Measurements from ENCODE around the gene SLFN11. TPM values are rescaled to one million over a fixed set of nuclear protein-coding genes. Genes with fewer than 3 reads are reported as not detected.
"Not testable (repeated sequence)": the region's sequence is repeated elsewhere in the genome, so short reads cannot be mapped to it uniquely, and the experiment has no call there.

Gene SLFN11
- total RNA-seq, 4 donors from 2014 or later: 3.6 to 73.4 (median 5.6) TPM

DNA sequence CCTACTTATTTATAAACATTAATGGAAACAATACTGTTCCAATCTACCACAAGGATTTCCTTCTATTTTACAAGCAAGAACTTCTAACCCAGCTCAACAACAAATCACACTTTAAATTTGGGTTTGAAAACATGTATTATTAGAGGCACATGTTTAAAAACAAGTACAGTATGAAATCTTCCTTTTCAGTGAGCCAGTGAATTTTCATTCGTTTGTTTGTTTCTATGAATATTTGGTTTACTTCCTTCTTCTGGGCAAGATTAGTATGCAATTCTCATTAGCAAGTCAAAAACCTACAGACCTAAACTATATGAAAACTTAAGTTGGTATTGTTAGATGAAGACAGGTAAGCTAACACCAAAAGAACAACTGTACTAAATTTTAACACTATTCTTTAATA, 33.1 kb upstream of the SLFN11 start:
- Histone ChIP-seq H3K27me3 (no peaks in the 10 kb centered on the region), H3K36me3 (peaks cover 0 to 7% (median 0%) of the 10 kb centered on the region in 3 donors), H3K27ac (no peak overlapping the region), H3K4me3 (no peak overlapping the region), H3K9me3 (no peaks in the 10 kb centered on the region), H3K4me1 (no peaks in the 10 kb centered on the region)
- TF ChIP-seq POLR2A (IDR thresholded peaks at IDR 0.05): no peak
- no peak for TF ChIP-seq CTCF (IDR thresholded peaks at IDR 0.05)
- DNase-seq: no peak

DNA sequence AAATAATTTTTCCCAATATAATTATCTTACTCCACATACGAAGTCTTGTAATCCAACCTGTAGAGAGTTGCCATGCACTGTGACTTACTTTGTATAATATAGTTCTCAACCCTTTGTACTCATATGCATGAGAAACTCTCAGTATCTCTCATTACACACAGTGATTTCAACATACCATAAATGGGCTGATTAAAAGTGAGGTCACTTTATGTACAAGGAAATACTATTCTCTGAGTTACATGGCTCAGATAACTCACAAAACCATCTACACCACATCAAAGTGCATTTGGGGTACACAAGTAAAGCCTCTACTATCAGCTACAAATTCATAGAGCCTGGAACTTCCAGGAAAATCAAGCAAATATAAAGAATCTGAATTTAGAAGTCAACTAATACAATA, 30.9 kb upstream of the SLFN11 start:
- Histone ChIP-seq H3K4me1 (no peaks in the 10 kb centered on the region), H3K9me3 (no peaks in the 10 kb centered on the region), H3K4me3 (no peak overlapping the region), H3K27me3 (no peaks in the 10 kb centered on the region), H3K27ac (no peak overlapping the region), H3K36me3 (no peaks in the 10 kb centered on the region)
- no peak for DNase-seq
- TF ChIP-seq POLR2A (IDR thresholded peaks at IDR 0.05) (no peak), CTCF (IDR thresholded peaks at IDR 0.05) (no peak)

- H3K9me3 ChIP-seq, H3K4me3 ChIP-seq, H3K4me1 ChIP-seq, H3K27ac ChIP-seq, H3K27me3 ChIP-seq, DNase-seq, H3K36me3 ChIP-seq: not testable (repeated sequence)
Measured at GRCh38 chr17:35393783-35394182, 20.4 kb upstream of the SLFN11 start.

- no peaks in the 10 kb centered on the region for H3K9me3 ChIP-seq
- H3K27ac ChIP-seq: no peak overlapping the region
- no peak for TF ChIP-seq POLR2A (IDR thresholded peaks at IDR 0.05)
- TF ChIP-seq CTCF (IDR thresholded peaks at IDR 0.05): no peak
- DNase-seq: no peak
- no peaks in the 10 kb centered on the region for H3K27me3 ChIP-seq
- H3K4me3 ChIP-seq: no peak overlapping the region
- H3K36me3 ChIP-seq: no peaks in the 10 kb centered on the region
- H3K4me1 ChIP-seq: no peaks in the 10 kb centered on the region
Measured at GRCh38 chr17:35390663-35391062, 17.2 kb upstream of the SLFN11 start.

DNA sequence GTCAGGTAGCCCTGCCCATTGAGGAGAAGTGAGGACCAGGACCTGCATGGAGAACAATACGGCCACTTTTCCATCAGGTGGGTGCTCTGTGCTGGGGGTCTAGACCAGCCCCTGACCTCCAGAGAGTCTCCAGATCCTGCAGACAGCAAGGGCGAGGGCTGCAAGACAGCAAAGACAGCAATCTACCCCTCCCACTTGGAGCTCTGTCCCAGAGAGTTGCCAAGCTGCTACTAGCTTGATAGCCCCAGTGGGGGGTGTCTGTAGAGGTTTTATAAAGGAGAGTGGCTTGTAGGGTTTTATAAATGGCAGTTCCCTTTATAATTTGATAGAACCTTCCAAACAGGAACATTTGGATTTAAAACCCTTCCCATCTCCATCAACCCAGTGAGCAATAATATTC, 16.7 kb upstream of the SLFN11 start:
- H3K27me3 ChIP-seq: no peaks in the 10 kb centered on the region
- H3K36me3 ChIP-seq: no peaks in the 10 kb centered on the region
- H3K4me1 ChIP-seq: no peaks in the 10 kb centered on the region
- no peak for DNase-seq
- H3K4me3 ChIP-seq: no peak overlapping the region
- H3K9me3 ChIP-seq: no peaks in the 10 kb centered on the region
- TF ChIP-seq CTCF (IDR thresholded peaks at IDR 0.05) (no peak), POLR2A (IDR thresholded peaks at IDR 0.05) (no peak)
- H3K27ac ChIP-seq: no peak overlapping the region

GRCh38 chr17:35387496-35387895, 14.1 kb upstream of the SLFN11 start:
- no peak overlapping the region for H3K4me3 ChIP-seq
- no peak overlapping the region for H3K27ac ChIP-seq
- H3K4me1 ChIP-seq: no peaks in the 10 kb centered on the region
- TF ChIP-seq POLR2A (IDR thresholded peaks at IDR 0.05) (no peak), CTCF (IDR thresholded peaks at IDR 0.05) (no peak)
- no peaks in the 10 kb centered on the region for H3K36me3 ChIP-seq
- DNase-seq: no peak
- no peaks in the 10 kb centered on the region for H3K27me3 ChIP-seq
- H3K9me3 ChIP-seq: no peaks in the 10 kb centered on the region

Data from Peyer's patch (tissue), 4 donors.